ENCODE measurements around the gene TRPM5. TPM values are rescaled to one million over a fixed set of nuclear protein-coding genes. Genes with fewer than 3 reads are reported as not detected.

TRPM5 gene
- total and polyA plus RNA-seq, 4 donors: 0.05 TPM; not detected in 3

- H3K9ac ChIP-seq (ENCODE audit: low read depth in 1 of 2, low read length in 2 of 2): no peak overlapping the region
- no peaks in the 10 kb centered on the region for H3K4me1 ChIP-seq (ENCODE audit: control insufficient read depth in 4 of 4, insufficient read depth in 4 of 4, low read length in 3 of 4)
These were observed 19.5 kb upstream of the TRPM5 start for GRCh38 chr11:2463766-2464277.

GRCh38 chr11:2462986-2463765 is 18.9 kb upstream of the TRPM5 start:
- Histone ChIP-seq H3K27me3 (ENCODE audit: control insufficient read depth in 4 of 4, insufficient read depth in 4 of 4, low read length in 3 of 4) (no peaks in the 10 kb centered on the region), H3K27ac (ENCODE audit: low read depth in 1 of 2, low read length in 2 of 2) (no peak overlapping the region), H3K4me1 (ENCODE audit: control insufficient read depth in 4 of 4, insufficient read depth in 4 of 4, low read length in 3 of 4) (no peaks in the 10 kb centered on the region), H3K9ac (ENCODE audit: low read depth in 1 of 2, low read length in 2 of 2) (no peak overlapping the region), H3K9me3 (ENCODE audit: control insufficient read depth in 4 of 4, low read length in 3 of 4) (no peaks in the 10 kb centered on the region), H3K36me3 (ENCODE audit: control insufficient read depth in 4 of 4, insufficient read depth in 3 of 4, low read depth in 1 of 4, low read length in 3 of 4) (no peaks in the 10 kb centered on the region), H3K4me3 (ENCODE audit: low read depth in 1 of 3, low read length in 3 of 3) (no peak overlapping the region)
- peak; percentile 13 for TF ChIP-seq SP1 (IDR thresholded peaks at IDR 0.05)
- TF ChIP-seq JUND (IDR thresholded peaks at IDR 0.05): no peak
- WGBS: 76% methylated on average over 24 of the region's 24 CpGs
- DNase-seq (ENCODE audit: low spot score): no peak

More at GRCh38 chr11:2463766-2464277, 19.5 kb upstream of the TRPM5 start:
- WGBS: 85% methylated on average over 26 of the region's 26 CpGs
- no peak overlapping the region for H3K27ac ChIP-seq (ENCODE audit: low read depth in 1 of 2, low read length in 2 of 2)
- no peaks in the 10 kb centered on the region for H3K36me3 ChIP-seq (ENCODE audit: control insufficient read depth in 4 of 4, insufficient read depth in 3 of 4, low read depth in 1 of 4, low read length in 3 of 4)
- no peak for TF ChIP-seq FOXA2 (IDR thresholded peaks at IDR 0.05)
- no peak for TF ChIP-seq FOXA1 (IDR thresholded peaks at IDR 0.05)
- no peak for TF ChIP-seq ATF3 (IDR thresholded peaks at IDR 0.05)
- no peak for TF ChIP-seq EGR1 (IDR thresholded peaks at IDR 0.05; ENCODE audit: low read depth in 2 of 2)
- no peak for TF ChIP-seq RAD21 (IDR thresholded peaks at IDR 0.05)
- no peak for TF ChIP-seq GABPA (IDR thresholded peaks at IDR 0.05 in 1 of 2, conservative IDR thresholded peaks at IDR 0.05 in 1 of 2)
- no peak for TF ChIP-seq JUND (IDR thresholded peaks at IDR 0.05)
- TF ChIP-seq MAX (IDR thresholded peaks at IDR 0.05): no peak
- no peak for TF ChIP-seq TAF1 (conservative IDR thresholded peaks at IDR 0.05)
- TF ChIP-seq, protein P1, sequence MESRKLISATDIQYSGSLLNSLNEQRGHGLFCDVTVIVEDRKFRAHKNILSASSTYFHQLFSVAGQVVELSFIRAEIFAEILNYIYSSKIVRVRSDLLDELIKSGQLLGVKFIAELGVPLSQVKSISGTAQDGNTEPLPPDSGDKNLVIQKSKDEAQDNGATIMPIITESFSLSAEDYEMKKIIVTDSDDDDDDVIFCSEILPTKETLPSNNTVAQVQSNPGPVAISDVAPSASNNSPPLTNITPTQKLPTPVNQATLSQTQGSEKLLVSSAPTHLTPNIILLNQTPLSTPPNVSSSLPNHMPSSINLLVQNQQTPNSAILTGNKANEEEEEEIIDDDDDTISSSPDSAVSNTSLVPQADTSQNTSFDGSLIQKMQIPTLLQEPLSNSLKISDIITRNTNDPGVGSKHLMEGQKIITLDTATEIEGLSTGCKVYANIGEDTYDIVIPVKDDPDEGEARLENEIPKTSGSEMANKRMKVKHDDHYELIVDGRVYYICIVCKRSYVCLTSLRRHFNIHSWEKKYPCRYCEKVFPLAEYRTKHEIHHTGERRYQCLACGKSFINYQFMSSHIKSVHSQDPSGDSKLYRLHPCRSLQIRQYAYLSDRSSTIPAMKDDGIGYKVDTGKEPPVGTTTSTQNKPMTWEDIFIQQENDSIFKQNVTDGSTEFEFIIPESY (IDR thresholded peaks at IDR 0.05): no peak
- no peak for TF ChIP-seq YY1 (IDR thresholded peaks at IDR 0.05)
- TF ChIP-seq HNF4G (IDR thresholded peaks at IDR 0.05): no peak
- H3K27me3 ChIP-seq (ENCODE audit: control insufficient read depth in 4 of 4, insufficient read depth in 4 of 4, low read length in 3 of 4): no peaks in the 10 kb centered on the region
- no peaks in the 10 kb centered on the region for H3K9me3 ChIP-seq (ENCODE audit: control insufficient read depth in 4 of 4, low read length in 3 of 4)
- no peak overlapping the region for H3K4me3 ChIP-seq (ENCODE audit: low read depth in 1 of 3, low read length in 3 of 3)
- no peak for DNase-seq (ENCODE audit: low spot score)

- Histone ChIP-seq H3K36me3 (ENCODE audit: control insufficient read depth in 4 of 4, insufficient read depth in 3 of 4, low read depth in 1 of 4, low read length in 3 of 4) (no peaks in the 10 kb centered on the region), H3K4me1 (ENCODE audit: control insufficient read depth in 4 of 4, insufficient read depth in 4 of 4, low read length in 3 of 4) (no peaks in the 10 kb centered on the region), H3K27ac (ENCODE audit: low read depth in 1 of 2, low read length in 2 of 2) (no peak overlapping the region), H3K9me3 (ENCODE audit: control insufficient read depth in 4 of 4, low read length in 3 of 4) (no peaks in the 10 kb centered on the region), H3K4me3 (ENCODE audit: low read depth in 1 of 3, low read length in 3 of 3) (no peak overlapping the region), H3K27me3 (ENCODE audit: control insufficient read depth in 4 of 4, insufficient read depth in 4 of 4, low read length in 3 of 4) (no peaks in the 10 kb centered on the region), H3K9ac (ENCODE audit: low read depth in 1 of 2, low read length in 2 of 2) (no peak overlapping the region)
- TF ChIP-seq, protein P1 (IDR thresholded peaks at IDR 0.05): no peak
- TF ChIP-seq YY1 (IDR thresholded peaks at IDR 0.05) (no peak), MAX (IDR thresholded peaks at IDR 0.05) (no peak), REST (IDR thresholded peaks at IDR 0.05) (no peak), RXRA (IDR thresholded peaks at IDR 0.05) (no peak), ATF3 (IDR thresholded peaks at IDR 0.05) (no peak), FOXA2 (IDR thresholded peaks at IDR 0.05) (no peak)
- WGBS: 93% methylated on average over 8 of the region's 8 CpGs
- no peak for DNase-seq (ENCODE audit: low spot score)
These were observed 18.2 kb upstream of the TRPM5 start for GRCh38 chr11:2462543-2462985.

Measured in liver (tissue), 9 donors.